Hematopoietic multipotent progenitor cell treated with erythropoietin and hydrocortisone succinate and interleukin-3 and kit ligand, for 4 days (in vitro differentiated cells): ENCODE results near the gene INPP5J.
"Not testable (repeated sequence)": the region's sequence is repeated elsewhere in the genome, so short reads cannot be mapped to it uniquely, and the experiment has no call there.

Experiments used
- DNase-seq: peaks from one replicate; pipeline ENCODE4 v3.0.0-alpha.2; 2015

Gene INPP5J

DNA sequence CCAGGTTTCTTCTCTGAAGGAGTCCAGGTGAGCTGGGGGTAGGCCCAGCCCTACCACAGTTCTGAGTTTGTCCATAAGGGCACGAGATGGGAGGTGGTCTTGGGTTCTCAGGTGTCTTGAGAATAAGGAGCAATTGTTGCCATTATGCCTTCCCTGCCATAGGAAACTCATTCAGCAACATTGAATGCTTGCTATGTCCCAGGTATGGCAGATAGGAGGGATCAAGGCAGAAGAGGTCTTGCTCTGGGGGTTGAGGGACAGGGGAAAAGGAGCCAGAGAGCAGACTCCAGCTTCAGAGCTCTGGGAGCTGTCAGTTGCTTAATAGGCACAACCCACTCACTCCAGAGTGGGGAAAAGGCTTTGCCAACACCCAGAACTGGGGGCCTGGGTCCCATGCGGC lies 19.7 kb upstream of the INPP5J start:
- DNase-seq = no peak

DNA sequence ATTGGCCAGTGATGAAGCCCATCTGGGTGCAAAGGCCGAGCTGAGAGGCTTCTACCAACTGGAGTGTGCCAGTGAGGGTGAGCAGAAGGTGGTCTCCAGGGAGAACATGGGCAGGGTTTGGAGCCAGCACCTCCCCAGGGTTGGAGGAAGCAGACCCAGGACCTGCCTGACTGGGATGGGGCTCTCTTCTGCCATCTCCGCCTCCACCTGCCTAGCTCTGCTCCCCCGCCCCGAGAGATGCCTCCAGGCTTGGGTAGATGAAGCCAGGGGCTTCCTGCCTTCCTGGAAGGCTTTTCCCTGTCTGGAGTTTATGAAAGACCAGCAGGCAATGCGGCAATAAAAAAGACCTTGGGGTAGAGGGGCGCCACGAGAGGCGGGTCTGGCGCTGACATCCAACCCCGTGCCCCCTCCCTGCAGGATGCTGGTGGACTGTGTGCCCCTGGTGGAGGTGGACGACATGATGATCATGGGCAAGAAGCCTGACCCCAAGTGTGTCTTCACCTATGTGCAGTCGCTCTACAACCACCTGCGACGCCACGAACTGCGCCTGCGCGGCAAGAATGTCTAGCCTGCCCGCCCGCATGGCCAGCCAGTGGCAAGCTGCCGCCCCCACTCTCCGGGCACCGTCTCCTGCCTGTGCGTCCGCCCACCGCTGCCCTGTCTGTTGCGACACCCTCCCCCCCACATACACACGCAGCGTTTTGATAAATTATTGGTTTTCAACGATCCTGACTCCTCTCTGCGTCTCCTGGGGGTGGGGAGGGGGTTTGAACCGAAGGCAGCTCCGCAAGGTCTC lies 18.7 kb upstream of the INPP5J start:
- DNase-seq = no peak

DNA sequence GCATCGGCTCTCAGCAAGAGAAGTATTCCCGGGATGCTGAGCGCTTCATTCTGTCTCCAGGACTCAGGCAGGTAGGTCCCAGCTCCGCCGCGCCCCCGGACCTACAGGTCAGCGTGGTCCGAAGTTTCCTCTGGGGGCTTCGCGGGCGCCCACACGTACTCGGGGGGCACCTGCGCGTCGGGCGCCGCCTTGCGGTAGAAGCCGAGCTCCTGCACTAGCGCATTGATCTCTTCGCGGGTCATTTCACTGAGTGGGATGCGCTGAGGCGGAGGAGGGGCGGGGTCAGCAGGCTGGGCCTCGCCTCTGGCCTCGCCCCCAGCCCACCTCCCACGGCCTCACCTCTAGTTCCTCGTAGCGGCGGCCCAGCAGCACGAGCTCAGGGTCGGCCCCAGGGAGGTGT lies 17.9 kb upstream of the INPP5J start:
- no peak for DNase-seq

DNA sequence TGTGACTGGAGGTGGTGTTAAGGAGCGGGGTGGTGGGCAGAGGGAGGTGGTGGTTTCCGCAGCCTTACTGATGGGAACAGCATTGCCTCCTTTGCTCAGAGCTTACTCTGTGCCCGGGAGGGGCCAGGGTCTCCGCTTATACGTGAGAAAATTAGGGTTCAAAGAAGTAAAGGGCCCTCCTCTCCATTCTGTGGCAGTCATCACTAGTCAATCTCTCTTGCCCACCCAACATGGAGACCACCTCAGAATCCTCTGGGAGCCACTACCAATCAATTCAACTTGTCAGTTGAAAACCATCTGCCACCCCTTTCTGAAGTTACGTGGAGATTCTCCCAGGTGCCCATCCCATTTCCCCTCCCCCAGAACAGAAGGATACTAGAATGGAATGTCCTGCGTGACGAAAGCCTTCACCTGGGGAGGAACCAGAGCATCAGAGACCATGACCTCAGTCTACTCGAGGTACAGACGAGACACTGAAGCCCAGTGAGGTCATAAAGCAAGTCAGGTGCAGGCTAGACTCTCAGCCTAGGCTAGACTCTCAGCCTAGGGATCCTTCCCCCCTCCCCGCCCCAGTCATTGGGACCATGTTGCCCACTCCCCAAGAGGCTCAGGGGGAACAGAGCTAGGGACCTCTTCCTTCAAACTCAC lies 17.4 kb upstream of the INPP5J start:
- no peak for DNase-seq

DNA sequence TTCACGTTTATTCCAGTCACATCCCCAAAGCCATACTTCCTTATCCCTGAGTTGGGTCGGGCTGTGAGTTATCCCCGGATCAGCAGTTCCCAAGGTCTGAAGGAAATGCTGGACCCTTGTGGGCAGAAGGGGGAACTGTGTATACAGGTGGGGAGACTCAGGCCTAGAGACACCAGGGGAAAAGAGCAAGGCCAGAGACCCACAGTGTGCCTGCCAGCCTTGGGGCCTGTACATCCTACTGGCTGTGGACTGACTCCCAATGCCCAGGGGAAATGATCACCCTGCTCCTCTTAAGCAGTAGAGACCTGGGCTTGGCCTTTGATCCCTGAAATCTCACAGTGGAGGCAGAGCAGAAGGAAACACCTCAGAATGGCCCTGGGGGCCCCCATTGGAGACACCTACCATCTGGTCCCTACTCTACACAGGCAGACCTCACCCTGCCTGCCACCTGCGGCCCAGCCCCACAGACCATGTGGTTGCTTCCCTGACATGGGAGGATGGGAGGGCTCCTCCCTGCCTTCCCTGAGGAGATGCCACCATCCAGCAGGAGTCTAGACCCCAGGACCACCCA lies 16.7 kb upstream of the INPP5J start:
- no peak for DNase-seq

DNA sequence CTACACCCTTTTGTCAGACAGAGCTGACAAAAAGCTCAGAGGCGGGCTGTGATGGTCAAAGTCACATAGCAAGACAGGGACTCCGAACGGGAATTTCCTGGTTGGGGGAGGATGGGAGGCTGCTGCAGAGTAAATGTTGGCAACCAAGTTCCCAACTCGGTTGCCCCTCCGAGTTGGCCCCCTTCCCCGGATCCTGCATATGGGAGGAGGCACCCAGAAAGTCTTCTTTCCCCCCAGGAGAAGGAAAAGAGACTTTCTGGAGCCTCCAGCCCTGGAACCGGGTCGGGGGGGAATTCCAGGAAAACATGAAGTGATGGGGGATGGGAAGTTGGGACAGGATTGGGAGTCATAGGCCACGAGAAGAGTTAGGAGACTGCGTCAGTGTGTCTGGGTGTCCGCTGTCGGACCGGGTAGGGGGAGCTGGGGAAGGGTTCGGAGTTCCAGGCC lies 16.0 kb upstream of the INPP5J start:
- DNase-seq = no peak

DNA sequence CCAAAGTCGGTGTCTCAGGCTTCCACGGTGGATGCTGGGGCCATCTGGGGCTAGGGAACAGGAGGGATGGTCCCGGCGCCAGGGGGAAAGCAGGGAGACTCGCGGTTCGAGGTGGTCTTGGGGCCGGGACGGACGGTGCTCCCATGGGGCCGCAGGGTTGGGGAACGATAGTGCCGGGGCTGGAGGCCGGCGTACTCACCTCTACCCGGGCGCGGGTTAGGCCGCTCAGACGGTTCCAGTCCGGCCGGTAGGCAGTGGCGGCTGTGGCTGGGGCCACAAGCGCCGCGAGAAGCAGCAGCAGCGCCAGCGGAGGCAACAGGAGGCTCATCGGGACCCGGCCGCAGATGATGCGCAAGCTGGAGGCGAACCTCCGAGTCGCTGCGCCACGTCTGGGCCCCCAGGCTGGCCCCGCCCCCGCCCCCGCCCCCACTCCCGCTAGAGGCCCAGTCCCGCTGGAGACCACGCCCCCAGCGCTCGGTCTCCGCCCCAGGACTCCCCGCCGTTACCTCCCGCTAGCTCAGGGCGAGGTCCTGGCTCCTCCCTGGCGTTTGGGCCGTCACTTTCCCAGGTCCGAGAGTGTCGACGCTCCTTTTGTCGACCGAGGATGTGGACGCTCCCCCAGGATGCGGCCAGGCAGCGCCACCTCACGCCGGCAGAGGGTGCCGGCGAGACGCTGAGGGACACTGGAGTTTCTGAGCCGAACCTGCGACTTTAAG lies 15.4 kb upstream of the INPP5J start, which contains the start of gene SELENOM:
Gene SELENOM, minus strand, starts transcription at position 391 of the 716 bp plus-strand sequence. Its CDS starts 63 bp downstream, at position 328.
- DNase-seq = peak; percentile 96

DNA sequence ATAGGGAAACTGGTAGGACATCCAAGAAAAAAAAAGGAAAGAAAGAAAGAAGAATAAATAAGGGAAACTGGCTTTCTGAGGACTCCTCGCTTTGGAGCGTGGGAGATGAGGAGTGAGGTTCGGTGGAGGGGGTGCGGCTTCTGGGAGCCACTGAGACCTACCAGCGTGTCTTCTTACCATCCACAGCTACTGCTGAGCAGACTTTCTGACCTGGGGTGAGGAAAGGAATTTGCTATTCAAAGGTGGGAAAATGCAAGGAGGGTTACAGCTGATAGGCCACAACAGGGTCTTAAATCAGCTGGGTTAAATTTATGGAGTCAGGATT lies 14.9 kb upstream of the INPP5J start:
- DNase-seq = no peak

DNA sequence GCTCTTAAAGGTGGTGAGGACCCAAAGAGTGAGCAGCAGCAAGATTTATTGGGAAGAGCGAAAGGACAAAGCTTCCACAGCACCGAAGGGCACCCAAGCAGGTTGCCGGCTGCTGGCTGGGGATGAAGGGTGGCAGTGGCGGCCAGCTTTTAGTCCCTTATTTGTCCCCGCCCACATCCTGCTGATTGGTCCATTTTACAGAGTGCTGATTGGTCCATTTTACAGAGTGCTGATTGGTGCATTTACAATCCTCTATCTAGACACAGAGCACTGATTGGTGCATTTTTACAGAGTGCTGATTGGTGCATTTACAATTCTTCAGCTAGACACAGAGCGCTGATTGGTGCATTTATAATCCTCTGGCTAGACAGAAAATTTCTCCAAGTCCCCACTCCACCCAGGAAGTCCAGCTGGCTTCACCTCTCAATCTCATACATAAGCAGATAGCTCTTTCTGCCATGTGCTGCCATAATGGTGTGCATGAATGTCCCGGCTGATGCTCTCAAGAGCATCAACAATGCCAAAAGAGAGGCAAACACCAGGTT lies 10.1 kb upstream of the INPP5J start:
- not testable (repeated sequence) for DNase-seq

DNA sequence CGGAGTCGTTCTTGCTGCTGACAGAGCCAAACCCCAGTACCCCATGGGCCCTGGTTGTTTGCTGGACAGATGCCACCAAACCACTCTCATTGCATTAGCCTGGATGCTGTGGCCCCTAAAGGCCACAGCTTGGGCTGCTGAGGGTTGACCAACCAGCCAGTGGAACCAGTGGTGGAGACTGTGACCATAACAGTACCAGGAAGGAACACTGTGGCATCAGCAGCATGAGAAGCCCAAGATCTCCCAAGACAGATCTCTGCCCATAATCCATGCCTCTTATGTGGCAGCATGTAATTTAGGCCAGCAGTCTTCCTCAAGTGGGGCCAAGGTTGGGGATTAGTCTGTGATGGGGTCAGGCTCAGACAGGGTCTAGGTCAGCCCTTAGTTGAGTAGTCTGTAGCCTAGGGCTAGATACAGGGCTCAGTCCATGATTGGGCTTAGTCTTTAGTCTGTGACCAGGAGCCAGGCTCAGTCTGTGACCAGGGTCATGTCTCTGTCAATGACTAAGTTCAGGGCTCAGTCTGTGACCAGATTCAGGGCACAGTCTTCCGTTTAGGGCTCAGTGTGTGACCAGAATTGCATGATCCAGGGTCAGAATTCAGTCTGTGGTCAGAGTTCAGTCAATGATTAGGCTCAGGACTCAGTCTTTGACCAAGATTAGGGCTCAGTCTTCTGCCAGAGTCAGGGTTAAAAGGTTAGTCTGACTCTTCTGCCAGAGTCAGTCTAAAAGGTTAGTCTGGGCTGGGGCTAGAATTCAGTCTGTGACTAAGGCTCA lies 4.5 kb upstream of the INPP5J start:
- no peak for DNase-seq

DNA sequence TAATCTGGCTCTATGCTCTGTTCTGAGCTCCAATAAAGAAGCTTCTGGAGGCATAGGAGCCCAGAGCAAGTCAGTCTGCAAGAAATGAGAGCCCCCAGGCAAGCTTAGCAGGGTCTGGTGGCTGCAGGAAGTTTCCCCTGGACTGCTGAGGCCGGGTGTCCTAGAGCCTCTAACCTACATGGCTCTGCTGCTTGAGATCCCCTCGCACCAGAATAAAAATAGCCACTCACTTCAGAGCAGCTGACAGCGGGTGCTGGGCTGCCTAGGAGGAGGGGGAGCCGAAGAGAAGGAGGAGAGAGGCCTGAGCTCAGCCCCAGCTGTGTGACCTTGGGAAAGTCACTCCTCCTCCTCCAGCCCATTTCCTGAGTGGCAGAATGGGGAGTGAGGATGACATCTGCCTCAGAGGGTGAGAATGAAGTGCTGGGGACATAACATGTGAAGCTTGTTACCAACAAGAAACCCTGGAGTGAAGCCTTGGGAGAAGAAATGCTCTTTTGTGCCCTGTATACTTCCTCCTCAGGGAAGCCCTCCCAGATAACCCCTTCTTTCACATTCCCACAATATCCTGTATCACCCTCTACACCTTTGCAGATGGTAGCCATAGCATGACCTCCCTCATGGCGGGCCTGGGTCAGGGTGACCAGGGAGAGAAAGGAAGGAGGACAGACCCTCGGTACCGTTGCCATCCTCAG lies 3.6 kb upstream of the INPP5J start:
- DNase-seq = no peak

DNA sequence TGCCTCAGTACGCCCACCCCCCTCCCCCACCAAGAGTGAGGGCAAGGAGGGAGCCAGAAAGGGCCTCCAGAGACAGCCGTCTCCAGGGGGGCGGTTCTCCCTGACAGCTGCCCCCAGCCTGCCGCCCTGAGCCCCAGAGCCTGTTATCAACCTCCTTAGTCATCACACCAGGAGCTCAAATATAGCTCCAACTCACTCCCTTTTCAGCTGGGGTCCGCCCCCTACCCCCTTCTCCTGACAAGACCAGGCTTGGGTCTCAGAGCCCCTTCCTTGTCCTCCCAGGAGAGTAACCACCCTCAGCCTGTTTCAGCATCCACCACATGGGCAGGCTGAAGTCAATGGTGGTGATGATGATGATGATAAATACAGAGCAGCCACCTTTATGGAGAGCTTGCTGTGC lies 2.5 kb upstream of the INPP5J start:
- no peak for DNase-seq

DNA sequence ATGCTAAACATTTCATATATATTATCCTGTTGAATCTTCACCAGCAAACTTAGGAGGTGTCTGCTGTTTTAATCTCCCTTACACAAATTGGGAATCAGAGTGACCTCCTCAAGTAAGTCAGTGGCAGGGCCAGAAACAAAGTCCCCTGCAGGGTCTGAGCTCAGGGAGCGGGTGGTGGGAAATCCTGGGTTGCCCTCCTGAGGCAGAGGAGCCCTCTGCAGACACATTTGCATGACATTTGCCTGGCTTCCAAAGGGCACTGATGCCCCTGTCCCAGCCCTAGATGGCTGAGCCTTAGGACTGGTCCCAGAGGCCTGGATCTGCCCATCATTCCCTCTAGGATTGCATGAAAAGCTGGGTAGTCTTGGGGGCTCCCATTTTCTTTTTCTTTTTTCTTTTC lies 2.1 kb upstream of the INPP5J start:
- DNase-seq = no peak

DNA sequence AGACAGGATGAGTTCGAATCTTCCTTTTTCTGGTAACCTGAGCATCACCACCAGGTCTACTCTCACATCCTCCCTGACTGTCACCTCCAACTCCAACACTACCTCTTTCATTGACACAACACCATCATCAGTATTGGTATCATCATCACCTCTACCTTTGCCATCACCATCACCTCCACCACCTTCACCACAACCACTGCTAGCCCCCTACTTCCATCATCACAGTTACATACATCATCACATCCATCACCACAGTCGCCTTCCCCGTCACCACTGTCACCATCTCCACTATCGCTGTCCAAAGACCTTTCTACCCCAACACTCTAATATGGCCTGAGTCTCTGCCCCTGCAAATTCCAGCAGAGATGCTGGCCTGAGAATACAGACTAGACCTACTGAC lies 1.4 kb upstream of the INPP5J start:
- DNase-seq = no peak

DNA sequence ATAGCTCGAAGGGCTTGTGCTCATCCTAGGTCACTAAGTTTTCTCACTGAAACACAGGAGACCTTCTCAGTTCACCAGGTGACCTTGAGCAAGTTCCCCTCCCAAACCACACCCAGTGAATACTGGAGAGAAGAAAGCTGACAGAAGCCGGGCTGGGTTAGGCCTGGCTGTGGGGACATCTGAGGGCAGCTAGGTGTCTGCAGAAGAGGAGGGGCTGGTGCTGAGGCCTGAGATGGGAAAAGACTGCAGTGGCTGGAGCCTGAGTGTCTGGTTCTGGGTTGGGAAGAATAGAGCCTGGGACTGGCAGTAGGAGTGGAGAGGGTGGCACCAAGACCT lies 602 bp upstream of the INPP5J start:
- DNase-seq = no peak

DNA sequence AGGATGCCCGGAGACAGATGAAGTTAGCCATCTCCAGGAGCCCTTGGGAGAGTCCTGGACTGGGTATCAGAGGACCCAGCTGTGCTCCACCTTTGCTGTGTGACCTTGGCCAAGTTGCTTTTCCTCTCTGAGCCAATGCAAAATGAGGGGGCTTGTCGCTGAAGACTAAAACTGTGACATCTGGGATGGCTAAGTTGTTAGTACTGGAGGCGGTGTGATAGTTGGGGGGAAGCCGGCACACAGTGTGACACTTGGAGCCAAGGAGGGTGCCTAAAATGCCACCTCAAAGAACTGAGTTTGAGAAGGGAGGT lies 481 bp downstream of the INPP5J start:
- DNase-seq = no peak

DNA sequence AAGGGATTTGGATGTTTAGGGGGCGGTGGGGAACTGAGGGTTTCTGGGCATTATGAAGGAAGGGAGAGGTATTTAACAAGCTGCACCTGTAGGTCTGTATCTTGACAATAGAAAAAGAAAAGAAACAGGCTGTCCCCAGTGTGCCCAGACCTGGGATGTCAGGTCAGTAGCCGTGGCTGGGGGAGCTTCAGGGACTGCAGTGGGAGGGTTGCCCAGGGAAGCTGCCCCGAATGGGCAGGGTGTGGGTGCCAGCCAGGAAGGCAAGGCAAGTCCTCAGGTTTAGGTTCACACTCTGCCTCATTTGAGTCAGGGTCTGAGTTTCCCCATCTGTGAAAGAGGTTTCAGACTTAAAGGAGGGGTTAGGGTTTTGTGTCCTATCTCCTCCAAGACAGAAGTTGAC lies 1.5 kb downstream of the INPP5J start:
- DNase-seq = no peak

DNA sequence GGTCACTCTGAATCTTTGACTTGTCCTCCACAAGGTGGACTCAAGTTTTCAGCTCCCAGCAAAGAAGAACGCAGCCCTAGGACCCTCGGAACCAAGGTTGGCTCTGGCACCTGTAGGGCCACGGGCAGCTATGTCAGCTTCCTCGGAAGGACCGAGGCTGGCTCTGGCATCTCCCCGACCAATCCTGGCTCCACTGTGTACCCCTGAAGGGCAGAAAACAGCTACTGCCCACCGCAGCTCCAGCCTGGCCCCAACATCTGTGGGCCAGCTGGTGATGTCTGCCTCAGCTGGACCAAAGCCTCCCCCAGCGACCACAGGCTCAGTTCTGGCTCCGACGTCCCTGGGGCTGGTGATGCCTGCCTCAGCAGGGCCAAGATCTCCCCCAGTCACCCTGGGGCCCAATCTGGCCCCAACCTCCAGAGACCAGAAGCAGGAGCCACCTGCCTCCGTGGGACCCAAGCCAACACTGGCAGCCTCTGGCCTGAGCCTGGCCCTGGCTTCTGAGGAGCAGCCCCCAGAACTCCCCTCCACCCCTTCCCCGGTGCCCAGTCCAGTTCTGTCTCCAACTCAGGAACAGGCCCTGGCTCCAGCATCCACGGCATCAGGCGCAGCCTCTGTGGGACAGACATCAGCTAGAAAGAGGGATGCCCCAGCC lies 2.2 kb downstream of the INPP5J start:
- no peak for DNase-seq

DNA sequence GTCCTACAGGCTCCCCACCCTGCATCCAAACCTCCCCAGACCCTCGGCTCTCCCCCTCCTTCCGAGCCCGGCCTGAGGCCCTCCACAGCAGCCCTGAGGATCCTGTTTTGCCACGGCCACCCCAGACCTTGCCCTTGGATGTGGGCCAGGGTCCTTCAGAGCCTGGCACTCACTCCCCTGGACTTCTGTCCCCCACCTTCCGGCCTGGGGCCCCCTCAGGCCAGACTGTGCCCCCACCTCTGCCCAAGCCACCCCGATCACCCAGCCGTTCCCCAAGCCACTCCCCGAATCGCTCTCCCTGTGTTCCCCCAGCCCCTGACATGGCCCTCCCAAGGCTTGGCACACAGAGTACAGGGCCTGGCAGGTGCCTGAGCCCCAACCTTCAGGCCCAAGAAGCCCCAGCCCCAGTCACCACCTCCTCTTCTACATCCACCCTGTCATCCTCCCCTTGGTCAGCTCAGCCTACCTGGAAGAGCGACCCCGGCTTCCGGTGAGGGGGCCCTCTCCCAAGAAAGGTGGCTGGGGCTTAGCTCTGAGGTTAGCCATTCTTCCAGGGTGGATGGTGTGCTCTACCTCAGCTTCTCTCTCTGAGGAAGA lies 2.9 kb downstream of the INPP5J start:
- no peak for DNase-seq

DNA sequence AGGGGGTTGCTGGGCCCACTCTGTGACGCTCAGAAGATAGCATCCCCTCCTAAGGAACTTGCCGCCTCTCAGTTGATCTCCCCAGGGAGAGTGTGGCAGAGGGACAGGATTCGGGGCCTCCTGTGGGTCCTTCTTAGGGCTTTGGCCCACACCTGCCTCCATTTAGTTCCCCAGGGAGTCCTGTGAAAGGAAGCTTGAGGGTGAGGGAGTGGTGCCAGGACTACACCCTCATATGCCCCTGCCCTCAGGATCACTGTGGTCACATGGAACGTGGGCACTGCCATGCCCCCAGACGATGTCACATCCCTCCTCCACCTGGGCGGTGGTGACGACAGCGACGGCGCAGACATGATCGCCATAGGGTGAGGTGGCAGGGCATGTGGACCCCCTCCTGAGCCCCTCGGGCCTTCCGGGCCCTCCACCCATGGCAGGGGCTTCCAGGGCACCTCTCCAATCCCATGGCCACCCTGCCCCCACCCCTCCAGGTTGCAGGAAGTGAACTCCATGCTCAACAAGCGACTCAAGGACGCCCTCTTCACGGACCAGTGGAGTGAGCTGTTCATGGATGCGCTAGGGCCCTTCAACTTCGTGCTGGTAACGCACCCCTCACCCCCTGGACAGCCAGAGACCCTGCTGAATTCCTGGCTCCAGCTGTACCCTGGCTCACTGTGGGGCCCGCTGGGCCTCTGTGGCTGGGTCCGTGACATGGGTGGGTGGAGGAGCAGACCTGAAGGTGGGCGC lies 3.5 kb downstream of the INPP5J start:
- DNase-seq = no peak

DNA sequence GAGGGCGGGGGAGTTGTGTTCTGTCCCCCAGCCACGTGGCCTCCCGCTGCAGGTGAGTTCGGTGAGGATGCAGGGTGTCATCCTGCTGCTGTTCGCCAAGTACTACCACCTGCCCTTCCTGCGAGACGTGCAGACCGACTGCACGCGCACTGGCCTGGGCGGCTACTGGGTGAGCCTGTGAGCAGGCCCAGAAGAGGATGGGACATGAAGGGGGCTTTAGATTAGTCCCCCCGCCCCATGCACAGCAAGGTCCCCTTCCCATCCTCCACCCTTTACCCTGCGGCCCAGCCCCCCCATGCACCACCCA lies 4.1 kb downstream of the INPP5J start:
- no peak for DNase-seq
